ENCODE measurements around the gene STMP1.

The STMP1 gene

GRCh38 chr7:135718794-135719437 lies 56.6 kb downstream of the STMP1 start:
- no peak overlapping the region for H3K4me3 ChIP-seq (ENCODE audit: low read depth, low read length)
- no peak for TF ChIP-seq CTCF (IDR thresholded peaks at IDR 0.05; ENCODE audit: borderline replicate concordance, insufficient read depth, low read depth, low read length)

GRCh38 chr7:135719688-135720087 lies 57.4 kb downstream of the STMP1 start:
- H3K4me3 ChIP-seq (ENCODE audit: low read depth, low read length): no peak overlapping the region
- TF ChIP-seq CTCF (IDR thresholded peaks at IDR 0.05; ENCODE audit: borderline replicate concordance, insufficient read depth, low read depth, low read length): no peak

GRCh38 chr7:135721198-135721820 lies 59.0 kb downstream of the STMP1 start:
- no peak for TF ChIP-seq CTCF (IDR thresholded peaks at IDR 0.05; ENCODE audit: borderline replicate concordance, insufficient read depth, low read depth, low read length)
- no peak overlapping the region for H3K4me3 ChIP-seq (ENCODE audit: low read depth, low read length)

- TF ChIP-seq CTCF (IDR thresholded peaks at IDR 0.05; ENCODE audit: borderline replicate concordance, insufficient read depth, low read depth, low read length): no peak
- H3K4me3 ChIP-seq (ENCODE audit: low read depth, low read length): no peak overlapping the region
These were observed 61.1 kb downstream of the STMP1 start for GRCh38 chr7:135723411-135723810.
